ENCODE measurements around the gene TRAF2.

The TRAF2 gene

DNA sequence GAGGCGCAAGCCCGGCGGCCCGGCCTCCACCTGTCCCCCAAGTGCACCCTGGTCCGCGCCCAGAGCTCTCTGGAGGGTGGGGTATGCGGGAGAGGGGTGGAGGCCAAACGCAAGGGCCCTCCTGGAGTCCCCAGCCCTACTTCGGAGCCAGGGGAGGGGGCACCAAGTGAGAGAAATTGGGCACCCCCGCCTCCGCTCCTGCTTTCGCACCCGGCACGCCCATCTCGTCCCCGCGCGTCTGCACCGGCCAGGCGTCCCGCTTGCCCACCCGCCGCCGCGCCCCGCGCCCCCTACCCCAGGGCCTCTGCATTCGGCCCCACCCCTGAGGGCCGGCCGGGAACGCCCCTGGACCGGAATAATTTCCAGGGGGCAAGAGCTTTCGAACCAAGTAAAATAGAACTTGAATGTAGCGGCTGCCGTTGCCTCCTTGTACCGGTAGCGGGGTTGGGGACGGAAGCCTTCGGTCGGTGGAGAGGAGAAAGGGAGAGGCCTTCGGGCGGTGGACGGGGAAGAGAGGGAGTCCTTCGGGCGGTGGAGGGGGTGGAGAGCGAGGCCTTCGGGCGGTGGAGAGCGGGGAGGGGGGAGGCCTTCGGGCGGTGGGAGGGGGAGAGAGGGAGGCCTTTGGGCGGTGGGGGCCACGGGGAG lies 37.8 kb upstream of the TRAF2 start:
- DNase-seq = peak; percentile 63
- TF ChIP-seq, protein P1, sequence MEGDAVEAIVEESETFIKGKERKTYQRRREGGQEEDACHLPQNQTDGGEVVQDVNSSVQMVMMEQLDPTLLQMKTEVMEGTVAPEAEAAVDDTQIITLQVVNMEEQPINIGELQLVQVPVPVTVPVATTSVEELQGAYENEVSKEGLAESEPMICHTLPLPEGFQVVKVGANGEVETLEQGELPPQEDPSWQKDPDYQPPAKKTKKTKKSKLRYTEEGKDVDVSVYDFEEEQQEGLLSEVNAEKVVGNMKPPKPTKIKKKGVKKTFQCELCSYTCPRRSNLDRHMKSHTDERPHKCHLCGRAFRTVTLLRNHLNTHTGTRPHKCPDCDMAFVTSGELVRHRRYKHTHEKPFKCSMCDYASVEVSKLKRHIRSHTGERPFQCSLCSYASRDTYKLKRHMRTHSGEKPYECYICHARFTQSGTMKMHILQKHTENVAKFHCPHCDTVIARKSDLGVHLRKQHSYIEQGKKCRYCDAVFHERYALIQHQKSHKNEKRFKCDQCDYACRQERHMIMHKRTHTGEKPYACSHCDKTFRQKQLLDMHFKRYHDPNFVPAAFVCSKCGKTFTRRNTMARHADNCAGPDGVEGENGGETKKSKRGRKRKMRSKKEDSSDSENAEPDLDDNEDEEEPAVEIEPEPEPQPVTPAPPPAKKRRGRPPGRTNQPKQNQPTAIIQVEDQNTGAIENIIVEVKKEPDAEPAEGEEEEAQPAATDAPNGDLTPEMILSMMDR (IDR thresholded peaks at IDR 0.05) = no peak
- H3K27ac Mint-ChIP-seq = no peak overlapping the region
- H3K27me3 Mint-ChIP-seq (ENCODE audit: low read depth, poor library complexity) = peaks cover 9% of the 10 kb centered on the region
- no peaks in the 10 kb centered on the region for H3K9me3 Mint-ChIP-seq
- peak overlapping the region; percentile 94 for H3K4me3 Mint-ChIP-seq
- no peaks in the 10 kb centered on the region for H3K36me3 Mint-ChIP-seq (ENCODE audit: low read depth)
- H3K4me1 Mint-ChIP-seq = peaks cover 9% of the 10 kb centered on the region

DNA sequence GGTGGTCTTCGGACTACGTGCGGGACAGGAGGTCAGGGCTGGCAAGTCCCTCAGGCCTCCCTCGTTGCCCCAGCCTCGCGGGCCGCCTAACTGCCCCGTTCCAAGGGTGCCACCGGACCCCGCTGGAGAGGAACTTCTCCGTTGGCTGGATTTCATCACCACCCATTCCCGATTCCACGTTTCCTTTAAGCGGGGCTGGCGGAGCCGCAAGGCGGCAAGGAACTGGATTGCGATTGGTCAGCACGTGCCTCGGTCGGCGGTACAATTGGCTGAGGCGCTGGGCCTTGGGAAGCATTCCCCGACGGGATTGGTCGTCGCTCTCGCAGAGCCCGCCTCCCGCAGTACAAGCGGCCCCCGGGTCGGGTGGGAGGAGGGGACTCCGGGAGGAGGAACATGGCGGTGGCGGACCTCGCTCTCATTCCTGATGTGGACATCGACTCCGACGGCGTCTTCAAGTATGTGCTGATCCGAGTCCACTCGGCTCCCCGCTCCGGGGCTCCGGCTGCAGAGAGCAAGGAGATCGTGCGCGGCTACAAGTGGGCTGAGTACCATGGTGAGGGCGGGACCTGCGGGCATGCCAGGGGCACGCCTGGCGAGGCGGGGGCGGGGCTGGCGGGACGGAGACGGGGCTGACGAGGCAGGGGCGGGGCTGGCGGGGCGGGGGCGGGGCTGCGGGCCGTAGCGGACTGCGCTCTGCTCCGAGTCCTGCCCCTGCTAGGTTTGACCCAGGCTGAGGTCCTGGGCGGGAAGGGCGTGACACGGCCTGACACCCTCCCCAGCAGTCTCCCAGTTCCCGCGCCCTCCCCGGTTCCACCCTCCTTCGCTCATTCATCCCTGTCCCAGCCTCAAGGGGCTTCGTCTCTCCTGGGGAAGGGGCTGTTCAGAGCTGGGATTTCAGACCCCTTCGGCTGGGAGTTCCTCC lies 37.0 kb upstream of the TRAF2 start, which contains the start of gene PHPT1:
PHPT1 (plus strand) TSS at position 372 of the 922 bp plus-strand sequence; CDS start at position 394, 22 bp downstream.
- DNase-seq = peak; percentile 97
- no peaks in the 10 kb centered on the region for H3K9me3 Mint-ChIP-seq

DNA sequence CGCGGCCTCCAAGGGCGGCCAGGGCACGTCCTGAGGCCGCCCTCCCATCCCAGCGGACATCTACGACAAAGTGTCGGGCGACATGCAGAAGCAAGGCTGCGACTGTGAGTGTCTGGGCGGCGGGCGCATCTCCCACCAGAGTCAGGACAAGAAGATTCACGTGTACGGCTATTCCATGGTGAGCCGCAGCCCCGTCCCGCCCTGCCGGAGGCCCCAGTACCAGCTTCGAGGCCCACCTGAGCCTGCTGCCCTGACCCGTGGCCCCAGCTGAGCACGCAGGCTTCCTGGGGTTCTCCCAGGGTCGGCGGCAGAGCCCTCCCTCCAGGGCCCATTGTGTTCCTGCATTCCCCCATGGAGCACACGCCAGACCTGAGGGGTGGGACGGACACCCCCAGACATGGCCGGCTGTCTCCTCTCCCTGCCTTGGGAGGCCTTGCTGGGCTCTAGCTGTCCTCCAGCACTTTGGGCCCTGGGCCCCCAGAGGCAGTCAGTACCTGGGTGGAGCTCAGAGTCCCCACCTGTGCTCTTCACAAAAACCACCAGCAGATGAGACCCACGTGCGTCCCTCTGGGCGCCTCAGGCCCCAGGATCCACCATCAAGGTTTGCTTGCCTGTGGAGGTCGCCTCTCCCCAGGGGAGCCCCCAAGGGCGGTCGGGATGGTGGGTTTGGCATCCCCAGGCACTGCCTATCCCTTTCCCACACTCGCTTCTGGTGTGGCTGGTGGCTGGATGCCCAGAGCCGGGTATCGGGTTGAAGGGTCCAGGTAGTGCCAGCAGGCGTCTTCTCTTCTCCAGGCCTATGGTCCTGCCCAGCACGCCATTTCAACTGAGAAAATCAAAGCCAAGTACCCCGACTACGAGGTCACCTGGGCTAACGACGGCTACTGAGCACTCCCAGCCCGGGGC lies 36.1 kb upstream of the TRAF2 start:
- Mint-ChIP-seq H3K4me1 (peaks cover 9% of the 10 kb centered on the region), H3K27me3 (ENCODE audit: low read depth, poor library complexity) (peaks cover 9% of the 10 kb centered on the region), H3K9me3 (no peaks in the 10 kb centered on the region), H3K36me3 (ENCODE audit: low read depth) (no peaks in the 10 kb centered on the region), H3K4me3 (peak overlapping the region; percentile 94), H3K27ac (peak overlapping the region; percentile 51)
- TF ChIP-seq, protein P1 (IDR thresholded peaks at IDR 0.05) = no peak
- DNase-seq = no peak

More for the DNA sequence above, 37.0 kb upstream of the TRAF2 start, which contains the start of gene PHPT1:
- TF ChIP-seq, protein P1 (IDR thresholded peaks at IDR 0.05) = no peak
- H3K36me3 Mint-ChIP-seq (ENCODE audit: low read depth) = no peaks in the 10 kb centered on the region
- peaks cover 9% of the 10 kb centered on the region for H3K27me3 Mint-ChIP-seq (ENCODE audit: low read depth, poor library complexity)
- H3K27ac Mint-ChIP-seq = peak within 1 kb of the TSS; percentile 96
- H3K4me1 Mint-ChIP-seq = peaks cover 9% of the 10 kb centered on the region
- peak within 1 kb of the TSS; percentile 94 for H3K4me3 Mint-ChIP-seq

DNA sequence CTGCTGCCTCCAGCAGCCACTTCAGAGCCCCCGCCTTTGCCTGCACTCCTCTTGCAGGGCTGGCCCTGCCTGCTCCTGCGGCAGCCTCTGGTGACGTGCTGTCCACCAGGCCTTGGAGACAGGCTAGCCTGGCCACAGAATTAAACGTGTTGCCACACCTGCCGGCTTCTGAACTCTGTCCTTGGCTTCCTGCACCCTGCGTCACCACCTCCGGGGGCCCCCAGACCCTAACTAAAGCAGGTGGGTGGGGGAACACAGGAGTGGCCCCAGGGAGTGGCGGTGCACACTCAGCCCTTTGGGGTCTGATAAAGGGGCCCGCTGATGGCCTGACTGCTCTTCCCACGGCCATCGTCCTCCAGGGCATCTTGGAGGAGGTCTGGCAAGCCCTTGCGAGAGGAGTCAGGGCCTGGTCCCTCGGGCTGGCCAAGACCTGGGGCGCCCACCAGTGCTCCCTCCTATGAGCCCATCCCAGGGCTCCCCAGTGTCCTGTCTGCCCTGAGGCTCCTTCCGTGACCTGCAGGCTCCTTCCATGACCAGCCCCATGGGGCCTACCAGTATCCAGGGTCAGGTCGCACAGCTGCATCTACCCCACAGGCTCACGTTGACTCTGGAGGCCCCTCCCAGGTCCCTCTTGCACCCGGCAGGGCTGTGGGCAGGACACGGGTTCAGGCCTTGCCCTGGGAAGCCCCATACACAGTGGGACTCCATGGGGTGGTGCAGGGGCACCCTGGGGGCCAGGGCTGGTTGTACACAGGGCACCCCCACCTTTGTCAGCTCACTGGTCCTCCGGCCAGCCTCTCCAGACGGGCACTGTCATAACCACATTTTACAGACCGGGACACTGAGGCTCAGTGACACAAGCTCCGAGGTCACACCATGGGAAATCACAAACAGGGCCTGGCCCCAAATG lies 35.2 kb upstream of the TRAF2 start:
- Mint-ChIP-seq H3K9me3 (no peaks in the 10 kb centered on the region), H3K4me3 (peak overlapping the region; percentile 70), H3K27ac (no peak overlapping the region), H3K4me1 (peaks cover 9% of the 10 kb centered on the region), H3K36me3 (ENCODE audit: low read depth) (no peaks in the 10 kb centered on the region), H3K27me3 (ENCODE audit: low read depth, poor library complexity) (peaks cover 9% of the 10 kb centered on the region)
- TF ChIP-seq, protein P1 (IDR thresholded peaks at IDR 0.05) = no peak
- no peak for DNase-seq

Data from nephron progenitor cell (in vitro differentiated cells).